GM13977 (cell line): ENCODE data around the gene NPPA.

ENCODE experiments used
- DNase-seq: peaks from one replicate; pipeline ENCODE4 v3.0.0; 2012; ENCODE audit warnings: low spot score
- CTCF ChIP-seq: IDR thresholded peaks from 2 replicates; pipeline ENCODE4 v1.5.1; 2012; ENCODE audit warnings: mild to moderate bottlenecking, control low read depth; ENCODE audit not compliant: insufficient read depth; ENCODE audit errors: extremely low read depth, missing control alignments
- in situ Hi-C: fragments of 300-500 bp; cut with MboI; formaldehyde crosslinking; loops from one replicate; pipeline ENCODE4 v1.12.0; 2022; ENCODE audit warnings: low sequenced_read_pairs, low pct_unique_long_range_greater_than_20kb, mixed read lengths, inconsistent platforms; ENCODE audit not compliant: unreplicated experiment

Gene NPPA

DNA sequence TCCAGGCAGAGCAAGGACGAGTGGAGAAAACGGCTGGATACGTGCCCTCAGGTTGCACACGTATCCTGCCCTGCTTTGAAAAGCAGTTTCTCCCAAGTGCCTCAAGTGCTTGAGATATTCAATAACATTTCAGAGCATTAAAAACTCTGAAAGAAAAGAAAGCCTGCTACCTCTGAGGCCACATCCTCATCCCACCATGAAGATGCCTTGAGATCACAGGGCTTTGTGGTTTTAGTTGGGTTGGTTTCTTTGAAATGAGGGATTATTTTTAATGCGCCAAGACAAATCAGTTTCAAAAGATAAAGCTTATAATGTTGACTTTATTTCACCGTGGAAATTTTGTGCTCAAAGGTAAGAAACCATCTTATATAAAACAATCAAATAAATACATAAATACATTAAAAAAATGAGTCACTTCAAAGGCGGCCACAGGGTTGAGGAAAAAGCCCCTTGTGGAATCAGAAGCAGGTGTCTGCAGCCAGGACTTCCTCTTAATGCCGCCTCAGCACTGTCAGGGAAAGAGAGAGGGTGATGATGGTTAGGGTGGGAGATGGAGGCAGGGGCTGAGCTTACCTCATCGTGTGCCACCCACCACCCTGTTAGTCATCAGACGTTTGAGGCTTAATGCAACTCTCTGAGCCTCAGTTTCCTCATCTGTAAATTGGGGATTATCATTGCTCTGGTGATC is 9.7 kb upstream of the NPPA start:
- in situ Hi-C loops, result no loop called here
- no peak for DNase-seq
- no peak for TF ChIP-seq CTCF

- in situ Hi-C loops, result no loop called here
- DNase-seq, result no peak
- TF ChIP-seq CTCF, result no peak
Measured at GRCh38 chr1:11856698-11857097, 9.1 kb upstream of the NPPA start.

DNA sequence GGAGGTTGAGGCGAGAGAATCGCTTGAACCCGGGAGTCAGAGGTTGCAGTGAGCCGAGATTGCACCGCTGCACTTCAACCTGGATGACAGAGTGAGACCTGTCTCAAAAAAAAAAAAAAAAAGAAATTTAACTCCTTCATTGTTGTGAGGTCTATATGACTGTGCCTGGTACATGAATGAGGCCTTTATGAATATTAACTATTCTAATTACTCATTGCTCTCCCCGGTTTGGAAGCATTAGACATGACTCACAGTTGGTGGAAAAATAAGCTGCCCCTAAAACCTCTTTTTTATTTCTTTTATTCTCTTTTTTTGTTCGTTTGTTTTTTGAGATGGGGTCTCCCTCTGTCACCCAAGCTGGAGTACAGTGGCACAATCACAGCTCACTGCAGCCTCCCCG is 7.8 kb upstream of the NPPA start:
- no peak for DNase-seq
- TF ChIP-seq CTCF, result no peak
- in situ Hi-C loops, result no loop called here

DNA sequence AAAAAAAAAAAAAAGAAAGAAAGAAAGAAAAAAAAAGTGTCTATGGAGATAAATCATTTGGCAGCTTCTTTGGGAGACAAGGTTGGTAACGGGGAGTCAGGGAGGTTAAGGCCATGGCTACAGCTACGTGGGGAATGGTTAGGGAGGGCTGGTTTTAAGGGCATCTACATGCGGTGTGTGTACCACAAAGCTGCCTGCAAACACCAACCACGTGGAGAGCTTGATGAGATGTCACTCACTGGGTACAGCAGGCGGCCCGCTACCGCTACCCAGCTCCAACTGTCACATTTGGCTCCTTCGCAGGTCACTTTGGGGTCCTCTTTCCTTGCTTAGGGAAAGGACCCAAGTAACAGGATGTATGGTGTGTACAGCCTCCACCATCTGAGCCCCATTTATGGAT is 6.9 kb upstream of the NPPA start:
- no peak for TF ChIP-seq CTCF
- no peak for DNase-seq
- in situ Hi-C loops, result no loop called here

GRCh38 chr1:11851180-11851579 is 3.6 kb upstream of the NPPA start:
- no peak for TF ChIP-seq CTCF
- in situ Hi-C loops, result no loop called here
- DNase-seq, result no peak

DNA sequence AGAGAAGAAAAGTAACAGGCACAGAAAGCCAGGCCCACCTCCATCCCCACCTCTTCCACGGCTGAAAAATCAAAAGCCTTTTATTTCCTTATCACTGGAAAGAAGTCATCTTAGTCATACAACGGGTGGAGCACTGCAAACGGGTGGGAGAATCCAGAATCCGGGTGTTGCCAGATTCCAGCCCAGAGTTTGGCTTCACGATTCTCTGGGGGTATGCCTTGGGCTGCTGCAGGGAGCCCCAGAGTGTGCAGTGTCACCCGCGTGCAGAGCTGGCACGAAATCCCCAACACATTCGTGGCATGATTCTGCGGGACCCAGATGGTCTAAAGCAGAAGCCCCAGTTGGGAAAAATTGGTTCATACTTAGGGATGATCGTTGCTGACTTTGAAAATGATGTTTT is 2.6 kb upstream of the NPPA start:
- DNase-seq, result no peak
- in situ Hi-C loops, result no loop called here
- TF ChIP-seq CTCF, result no peak

DNA sequence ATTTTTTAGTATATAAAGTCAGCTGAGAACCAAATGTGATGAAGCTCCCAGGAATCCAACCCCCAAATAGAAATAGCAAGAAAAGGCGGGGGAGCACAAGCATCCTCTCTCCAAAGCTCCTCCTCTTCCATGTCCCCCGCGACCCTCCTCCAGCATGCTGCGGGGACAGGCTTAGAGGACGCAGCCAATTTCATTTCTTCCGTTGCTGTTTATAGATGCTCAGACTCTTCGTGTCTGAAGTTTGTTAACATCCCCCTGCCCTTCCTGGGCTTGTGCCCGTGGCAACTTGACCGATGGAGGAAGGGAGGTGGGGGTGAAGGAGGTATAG is 754 bp upstream of the NPPA start:
- in situ Hi-C loops, result loop anchor here (10.0 kb wide), 1 partner anchor 46 kb away; no protein-coding TSS in a partner anchor
- DNase-seq, result no peak
- TF ChIP-seq CTCF, result no peak
